ENCODE measurements around the gene ONECUT2.
"Not testable (repeated sequence)": the region's sequence is repeated elsewhere in the genome, so short reads cannot be mapped to it uniquely, and the experiment has no call there.

The ONECUT2 gene

GRCh38 chr18:57497372-57498294, 62.5 kb downstream of the ONECUT2 start:
- TF ChIP-seq, protein P1, sequence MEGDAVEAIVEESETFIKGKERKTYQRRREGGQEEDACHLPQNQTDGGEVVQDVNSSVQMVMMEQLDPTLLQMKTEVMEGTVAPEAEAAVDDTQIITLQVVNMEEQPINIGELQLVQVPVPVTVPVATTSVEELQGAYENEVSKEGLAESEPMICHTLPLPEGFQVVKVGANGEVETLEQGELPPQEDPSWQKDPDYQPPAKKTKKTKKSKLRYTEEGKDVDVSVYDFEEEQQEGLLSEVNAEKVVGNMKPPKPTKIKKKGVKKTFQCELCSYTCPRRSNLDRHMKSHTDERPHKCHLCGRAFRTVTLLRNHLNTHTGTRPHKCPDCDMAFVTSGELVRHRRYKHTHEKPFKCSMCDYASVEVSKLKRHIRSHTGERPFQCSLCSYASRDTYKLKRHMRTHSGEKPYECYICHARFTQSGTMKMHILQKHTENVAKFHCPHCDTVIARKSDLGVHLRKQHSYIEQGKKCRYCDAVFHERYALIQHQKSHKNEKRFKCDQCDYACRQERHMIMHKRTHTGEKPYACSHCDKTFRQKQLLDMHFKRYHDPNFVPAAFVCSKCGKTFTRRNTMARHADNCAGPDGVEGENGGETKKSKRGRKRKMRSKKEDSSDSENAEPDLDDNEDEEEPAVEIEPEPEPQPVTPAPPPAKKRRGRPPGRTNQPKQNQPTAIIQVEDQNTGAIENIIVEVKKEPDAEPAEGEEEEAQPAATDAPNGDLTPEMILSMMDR (IDR thresholded peaks at IDR 0.05; ENCODE audit: extremely low read depth, missing control alignments): no peak
- DNase-seq (ENCODE audit: low spot score): no peak

DNA sequence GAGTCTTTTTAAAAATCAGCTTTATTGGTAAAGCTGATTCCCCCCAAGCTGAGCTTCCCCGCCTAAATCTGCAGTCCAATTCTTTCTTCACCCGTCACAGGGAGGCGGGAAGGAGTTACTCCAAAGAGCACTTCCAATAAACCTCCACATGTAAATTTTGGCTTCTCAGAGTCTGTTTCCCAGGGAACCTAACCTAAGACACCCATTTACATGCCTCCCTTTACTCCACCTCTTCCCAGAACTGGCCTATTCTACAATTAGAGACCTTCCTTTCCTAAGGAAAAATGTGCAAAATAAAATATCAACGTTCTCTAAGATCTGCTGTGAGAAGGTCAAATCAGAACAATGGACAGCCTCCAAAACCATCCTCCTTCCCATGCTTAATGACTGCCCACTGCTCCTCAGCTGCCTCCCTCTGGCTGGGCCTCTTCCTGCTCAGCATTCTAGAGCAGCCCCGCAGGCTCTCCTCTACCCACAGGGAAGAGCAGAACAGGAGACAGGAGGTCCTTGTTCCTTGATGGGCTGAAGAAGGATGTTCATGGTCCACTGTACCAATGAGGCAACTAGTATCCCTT, 63.6 kb downstream of the ONECUT2 start:
- no peak for DNase-seq (ENCODE audit: low spot score)
- TF ChIP-seq, protein P1 (IDR thresholded peaks at IDR 0.05; ENCODE audit: extremely low read depth, missing control alignments): no peak

DNA sequence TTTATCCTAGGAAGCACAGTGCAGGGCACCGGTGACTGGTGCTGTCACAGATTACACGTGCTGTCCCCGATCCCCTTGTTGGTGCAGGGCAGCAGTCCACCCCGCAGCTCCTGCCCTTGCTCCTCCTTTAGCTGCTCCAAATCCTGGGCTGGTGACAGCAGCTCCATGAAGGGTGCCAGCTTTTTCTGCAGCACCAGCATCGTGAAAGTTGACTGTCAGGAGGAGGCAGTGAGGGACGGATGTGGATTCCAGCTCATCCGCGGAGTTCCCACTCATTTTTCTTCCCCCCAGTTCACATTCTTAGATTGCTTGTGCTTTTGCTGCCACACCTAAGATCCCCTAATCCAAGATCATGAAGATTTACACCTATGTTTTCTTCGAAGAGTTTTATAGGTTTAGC, 67.5 kb downstream of the ONECUT2 start:
- TF ChIP-seq, protein P1 (IDR thresholded peaks at IDR 0.05; ENCODE audit: extremely low read depth, missing control alignments): no peak
- no peak for DNase-seq (ENCODE audit: low spot score)

DNA sequence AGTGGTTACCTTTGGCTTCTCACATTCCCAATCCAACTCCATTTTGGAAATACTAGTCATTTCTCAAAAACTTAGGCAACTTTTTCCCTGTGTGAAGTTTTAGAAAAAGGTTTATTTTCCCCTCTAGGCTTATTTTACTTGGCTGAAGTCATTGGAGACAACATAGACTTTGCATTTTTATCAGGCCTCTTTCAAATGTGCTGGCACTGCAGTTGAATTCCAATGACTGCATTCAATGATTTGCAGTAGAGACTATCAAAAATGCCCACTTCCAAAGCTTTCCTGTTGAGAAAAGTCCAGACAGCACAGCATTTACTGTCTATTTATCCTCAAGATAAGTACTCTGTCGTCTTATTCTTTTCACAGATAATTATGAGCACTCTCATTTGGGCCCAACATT, 70.1 kb downstream of the ONECUT2 start:
- DNase-seq (ENCODE audit: low spot score): no peak
- TF ChIP-seq, protein P1 (IDR thresholded peaks at IDR 0.05; ENCODE audit: extremely low read depth, missing control alignments): no peak

DNA sequence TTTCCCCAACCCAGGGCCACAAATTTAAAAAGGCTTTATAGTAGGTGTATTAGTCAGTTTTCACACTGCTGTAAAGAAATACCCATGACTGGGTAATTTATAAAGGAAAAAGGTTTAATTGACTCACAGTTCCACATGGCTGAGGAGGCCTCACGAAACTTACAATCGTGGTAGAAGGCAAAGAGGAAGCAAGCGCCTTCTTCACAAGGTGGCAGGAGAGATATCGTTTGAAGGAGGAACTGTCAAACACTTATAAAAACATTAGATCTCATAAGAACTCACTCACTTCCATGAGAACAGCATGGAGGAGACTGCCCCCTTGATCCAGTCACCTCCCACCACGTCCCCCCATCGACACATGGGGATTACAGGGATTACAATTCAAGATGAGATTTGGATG, 80.9 kb downstream of the ONECUT2 start:
- TF ChIP-seq, protein P1 (IDR thresholded peaks at IDR 0.05; ENCODE audit: extremely low read depth, missing control alignments): no peak
- no peak for DNase-seq (ENCODE audit: low spot score)

DNA sequence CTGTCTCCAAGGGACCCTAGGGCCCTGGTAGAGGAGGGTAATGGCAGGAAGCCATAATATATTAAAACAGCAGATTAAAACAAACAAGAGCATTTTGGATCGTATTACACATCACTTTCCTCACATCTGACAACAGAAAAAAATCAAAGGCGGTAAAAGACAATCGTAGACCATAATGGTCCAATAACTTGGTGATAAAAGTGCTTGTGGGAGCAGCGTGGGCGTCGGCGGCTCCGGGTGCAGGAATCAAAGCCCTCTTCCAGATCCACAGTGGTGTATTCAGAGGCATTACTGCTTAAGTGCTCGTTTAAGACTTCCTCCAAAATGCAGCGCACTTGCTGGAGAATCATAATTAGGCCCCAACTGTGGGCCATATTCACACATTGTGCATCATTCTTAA, 83.4 kb downstream of the ONECUT2 start:
- DNase-seq (ENCODE audit: low spot score): no peak
- TF ChIP-seq, protein P1 (IDR thresholded peaks at IDR 0.05; ENCODE audit: extremely low read depth, missing control alignments): no peak

DNA sequence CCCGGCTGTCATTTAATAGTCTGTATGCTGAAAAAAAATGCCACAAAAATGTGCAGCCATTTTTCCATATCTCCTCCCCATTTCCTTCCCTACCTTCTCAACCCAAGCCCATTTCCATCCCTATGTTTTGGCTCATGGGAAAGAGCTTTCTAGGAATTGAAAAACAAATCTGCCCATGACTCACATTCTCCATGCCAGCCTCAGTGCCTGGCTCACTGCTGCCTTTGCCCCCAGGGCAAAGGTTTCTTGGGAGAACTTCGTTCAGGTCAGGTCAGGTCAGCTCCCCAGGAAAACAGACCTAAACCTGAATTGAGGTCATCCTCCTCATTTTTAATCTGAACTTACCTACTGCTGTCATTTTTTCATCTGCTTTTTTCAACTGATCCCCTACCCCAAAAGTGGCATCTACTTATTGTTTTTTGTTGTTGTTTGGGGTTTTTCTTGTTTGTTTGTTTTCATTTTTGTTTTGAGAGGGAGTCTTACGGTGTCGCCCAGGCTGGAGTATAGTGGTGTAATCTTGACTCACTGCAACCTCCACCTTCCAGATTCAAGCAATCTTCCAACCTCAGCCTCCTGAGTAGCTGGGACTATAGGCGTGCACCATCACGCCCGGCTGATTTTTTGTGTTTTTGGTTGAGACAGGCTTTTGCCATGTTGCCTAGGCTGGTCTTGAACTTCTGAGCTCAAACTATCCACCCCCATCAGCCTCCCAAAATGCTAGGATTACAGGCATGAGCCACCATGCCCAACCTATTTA, 84.7 kb downstream of the ONECUT2 start:
- TF ChIP-seq, protein P1 (IDR thresholded peaks at IDR 0.05; ENCODE audit: extremely low read depth, missing control alignments): no peak
- DNase-seq (ENCODE audit: low spot score): no peak

GRCh38 chr18:57522348-57522747, 87.2 kb downstream of the ONECUT2 start:
- not testable (repeated sequence) for DNase-seq (ENCODE audit: low spot score)

Data from GM20000 (cell line).